Measurements from ENCODE around the gene AK1. TPM values are rescaled to one million over a fixed set of nuclear protein-coding genes. Genes with fewer than 3 reads are reported as not detected.

AK1 gene
- total and polyA plus RNA-seq, 2 of the 13 experiments (the other 11 are each of a cell fraction or from before 2014, with no cell fraction given), result 19.1 to 32.8 TPM

DNA sequence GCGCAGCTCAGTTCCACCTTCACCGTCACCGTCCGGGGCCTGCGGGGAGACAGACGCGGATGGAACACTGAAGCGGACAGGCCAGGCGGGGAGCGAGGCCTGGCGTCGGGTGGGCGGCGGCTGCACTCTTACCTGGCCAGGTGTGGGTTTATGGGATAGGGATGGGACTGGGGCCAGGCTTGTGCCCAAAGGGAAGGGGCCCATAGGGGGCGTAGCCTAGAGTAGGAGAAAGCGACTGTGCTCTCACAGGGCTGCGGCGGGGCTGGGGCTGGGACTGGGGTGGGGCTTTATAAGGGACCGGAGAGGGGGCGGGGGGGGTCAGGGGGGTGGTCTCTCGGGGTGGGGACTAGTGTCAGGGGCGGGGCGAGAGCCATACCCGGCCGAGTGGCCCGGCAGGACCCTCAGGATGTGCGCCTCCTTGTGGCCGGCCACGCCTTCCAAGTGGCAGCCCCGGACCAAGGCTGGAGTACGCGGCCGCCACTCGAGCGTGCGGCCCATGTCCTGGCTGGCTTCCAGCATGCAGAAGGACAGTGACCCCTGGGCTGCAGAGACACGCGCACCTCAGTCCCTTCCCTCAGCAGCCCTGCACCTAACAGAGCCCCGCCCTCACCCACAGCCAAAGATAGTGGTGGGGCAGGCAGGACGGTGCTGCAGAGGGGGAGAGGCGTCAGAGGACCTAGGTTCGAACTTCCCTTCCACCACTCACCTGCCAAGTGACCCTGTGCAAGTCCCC, 52.0 kb downstream of the AK1 start (continued):
- TF ChIP-seq SNRNP70 (IDR thresholded peaks at IDR 0.05; ENCODE audit: low read depth, low read length) (no peak), FOXJ3 (CRISPR knock-in tag; IDR thresholded peaks at IDR 0.05; ENCODE audit: borderline replicate concordance) (no peak), HDAC6 (IDR thresholded peaks at IDR 0.05; ENCODE audit: low read depth, low read length) (no peak), FOXM1 (CRISPR knock-in tag; IDR thresholded peaks at IDR 0.05) (no peak), MXI1 (IDR thresholded peaks at IDR 0.05; ENCODE audit: borderline replicate concordance, low read depth, low read length) (peak; percentile 43; the same call in 1 of the 3 replicates), EP300 (IDR thresholded peaks at IDR 0.05; ENCODE audit: low read depth in 2 of 2, low read length in 2 of 2) (no peak), EP300 (CRISPR knock-in tag; IDR thresholded peaks at IDR 0.05; ENCODE audit: borderline replicate concordance) (no peak), ZNF207 (IDR thresholded peaks at IDR 0.05; ENCODE audit: borderline replicate concordance) (no peak), ZNF136 (CRISPR knock-in tag; IDR thresholded peaks at IDR 0.05; ENCODE audit: low read depth) (no peak), KLF9 (CRISPR knock-in tag; IDR thresholded peaks at IDR 0.05; ENCODE audit: low read depth) (no peak), ZSCAN9 (CRISPR knock-in tag; IDR thresholded peaks at IDR 0.05; ENCODE audit: borderline replicate concordance) (no peak), ZSCAN31 (CRISPR knock-in tag; IDR thresholded peaks at IDR 0.05; ENCODE audit: low read depth) (no peak)
- TF ChIP-seq, protein P1, sequence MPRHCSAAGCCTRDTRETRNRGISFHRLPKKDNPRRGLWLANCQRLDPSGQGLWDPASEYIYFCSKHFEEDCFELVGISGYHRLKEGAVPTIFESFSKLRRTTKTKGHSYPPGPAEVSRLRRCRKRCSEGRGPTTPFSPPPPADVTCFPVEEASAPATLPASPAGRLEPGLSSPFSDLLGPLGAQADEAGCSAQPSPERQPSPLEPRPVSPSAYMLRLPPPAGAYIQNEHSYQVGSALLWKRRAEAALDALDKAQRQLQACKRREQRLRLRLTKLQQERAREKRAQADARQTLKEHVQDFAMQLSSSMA (CRISPR knock-in tag; IDR thresholded peaks at IDR 0.05), result peak; percentile 54; the same call in 1 of the 2 replicates
- TF ChIP-seq, protein P2, sequence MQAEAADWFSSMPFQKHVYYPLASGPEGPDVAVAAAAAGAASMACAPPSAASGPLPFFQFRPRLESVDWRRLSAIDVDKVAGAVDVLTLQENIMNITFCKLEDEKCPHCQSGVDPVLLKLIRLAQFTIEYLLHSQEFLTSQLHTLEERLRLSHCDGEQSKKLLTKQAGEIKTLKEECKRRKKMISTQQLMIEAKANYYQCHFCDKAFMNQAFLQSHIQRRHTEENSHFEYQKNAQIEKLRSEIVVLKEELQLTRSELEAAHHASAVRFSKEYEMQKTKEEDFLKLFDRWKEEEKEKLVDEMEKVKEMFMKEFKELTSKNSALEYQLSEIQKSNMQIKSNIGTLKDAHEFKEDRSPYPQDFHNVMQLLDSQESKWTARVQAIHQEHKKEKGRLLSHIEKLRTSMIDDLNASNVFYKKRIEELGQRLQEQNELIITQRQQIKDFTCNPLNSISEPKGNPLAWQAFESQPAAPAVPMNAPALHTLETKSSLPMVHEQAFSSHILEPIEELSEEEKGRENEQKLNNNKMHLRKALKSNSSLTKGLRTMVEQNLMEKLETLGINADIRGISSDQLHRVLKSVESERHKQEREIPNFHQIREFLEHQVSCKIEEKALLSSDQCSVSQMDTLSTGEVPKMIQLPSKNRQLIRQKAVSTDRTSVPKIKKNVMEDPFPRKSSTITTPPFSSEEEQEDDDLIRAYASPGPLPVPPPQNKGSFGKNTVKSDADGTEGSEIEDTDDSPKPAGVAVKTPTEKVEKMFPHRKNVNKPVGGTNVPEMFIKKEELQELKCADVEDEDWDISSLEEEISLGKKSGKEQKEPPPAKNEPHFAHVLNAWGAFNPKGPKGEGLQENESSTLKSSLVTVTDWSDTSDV (CRISPR knock-in tag; IDR thresholded peaks at IDR 0.05), result no peak
- TF ChIP-seq, protein P3, sequence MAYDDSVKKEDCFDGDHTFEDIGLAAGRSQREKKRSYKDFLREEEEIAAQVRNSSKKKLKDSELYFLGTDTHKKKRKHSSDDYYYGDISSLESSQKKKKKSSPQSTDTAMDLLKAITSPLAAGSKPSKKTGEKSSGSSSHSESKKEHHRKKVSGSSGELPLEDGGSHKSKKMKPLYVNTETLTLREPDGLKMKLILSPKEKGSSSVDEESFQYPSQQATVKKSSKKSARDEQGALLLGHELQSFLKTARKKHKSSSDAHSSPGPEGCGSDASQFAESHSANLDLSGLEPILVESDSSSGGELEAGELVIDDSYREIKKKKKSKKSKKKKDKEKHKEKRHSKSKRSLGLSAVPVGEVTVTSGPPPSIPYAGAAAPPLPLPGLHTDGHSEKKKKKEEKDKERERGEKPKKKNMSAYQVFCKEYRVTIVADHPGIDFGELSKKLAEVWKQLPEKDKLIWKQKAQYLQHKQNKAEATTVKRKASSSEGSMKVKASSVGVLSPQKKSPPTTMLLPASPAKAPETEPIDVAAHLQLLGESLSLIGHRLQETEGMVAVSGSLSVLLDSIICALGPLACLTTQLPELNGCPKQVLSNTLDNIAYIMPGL (CRISPR knock-in tag; IDR thresholded peaks at IDR 0.05; ENCODE audit: borderline replicate concordance in 1 of 2, low read depth in 1 of 2), result peak; percentile 71 to 79
- TF ChIP-seq, protein P4, sequence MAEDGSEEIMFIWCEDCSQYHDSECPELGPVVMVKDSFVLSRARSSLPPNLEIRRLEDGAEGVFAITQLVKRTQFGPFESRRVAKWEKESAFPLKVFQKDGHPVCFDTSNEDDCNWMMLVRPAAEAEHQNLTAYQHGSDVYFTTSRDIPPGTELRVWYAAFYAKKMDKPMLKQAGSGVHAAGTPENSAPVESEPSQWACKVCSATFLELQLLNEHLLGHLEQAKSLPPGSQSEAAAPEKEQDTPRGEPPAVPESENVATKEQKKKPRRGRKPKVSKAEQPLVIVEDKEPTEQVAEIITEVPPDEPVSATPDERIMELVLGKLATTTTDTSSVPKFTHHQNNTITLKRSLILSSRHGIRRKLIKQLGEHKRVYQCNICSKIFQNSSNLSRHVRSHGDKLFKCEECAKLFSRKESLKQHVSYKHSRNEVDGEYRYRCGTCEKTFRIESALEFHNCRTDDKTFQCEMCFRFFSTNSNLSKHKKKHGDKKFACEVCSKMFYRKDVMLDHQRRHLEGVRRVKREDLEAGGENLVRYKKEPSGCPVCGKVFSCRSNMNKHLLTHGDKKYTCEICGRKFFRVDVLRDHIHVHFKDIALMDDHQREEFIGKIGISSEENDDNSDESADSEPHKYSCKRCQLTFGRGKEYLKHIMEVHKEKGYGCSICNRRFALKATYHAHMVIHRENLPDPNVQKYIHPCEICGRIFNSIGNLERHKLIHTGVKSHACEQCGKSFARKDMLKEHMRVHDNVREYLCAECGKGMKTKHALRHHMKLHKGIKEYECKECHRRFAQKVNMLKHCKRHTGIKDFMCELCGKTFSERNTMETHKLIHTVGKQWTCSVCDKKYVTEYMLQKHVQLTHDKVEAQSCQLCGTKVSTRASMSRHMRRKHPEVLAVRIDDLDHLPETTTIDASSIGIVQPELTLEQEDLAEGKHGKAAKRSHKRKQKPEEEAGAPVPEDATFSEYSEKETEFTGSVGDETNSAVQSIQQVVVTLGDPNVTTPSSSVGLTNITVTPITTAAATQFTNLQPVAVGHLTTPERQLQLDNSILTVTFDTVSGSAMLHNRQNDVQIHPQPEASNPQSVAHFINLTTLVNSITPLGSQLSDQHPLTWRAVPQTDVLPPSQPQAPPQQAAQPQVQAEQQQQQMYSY (CRISPR knock-in tag; IDR thresholded peaks at IDR 0.05), result no peak
- TF ChIP-seq, protein P5, sequence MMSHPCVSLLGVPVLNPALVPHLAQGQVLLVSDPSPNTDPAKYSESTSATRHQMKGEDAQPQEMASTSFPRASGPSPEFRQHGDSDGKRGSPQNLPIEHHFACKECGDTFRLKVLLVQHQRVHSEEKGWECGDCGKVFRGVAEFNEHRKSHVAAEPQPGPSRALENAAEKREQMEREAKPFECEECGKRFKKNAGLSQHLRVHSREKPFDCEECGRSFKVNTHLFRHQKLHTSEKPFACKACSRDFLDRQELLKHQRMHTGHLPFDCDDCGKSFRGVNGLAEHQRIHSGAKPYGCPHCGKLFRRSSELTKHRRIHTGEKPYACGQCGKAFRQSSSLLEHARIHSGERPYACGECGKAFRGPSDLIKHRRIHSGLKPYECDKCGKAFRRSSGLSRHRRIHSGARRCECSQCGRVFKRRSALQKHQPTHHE (CRISPR knock-in tag; IDR thresholded peaks at IDR 0.05; ENCODE audit: borderline replicate concordance), result no peak

Data from HepG2 (cell line).